Measurements from ENCODE around the gene SGCB.

- no peak for TF ChIP-seq EZH2 (IDR thresholded peaks at IDR 0.05; ENCODE audit: low read depth)
- TF ChIP-seq CTCF (conservative IDR thresholded peaks at IDR 0.05): no peak
Observed at GRCh38 chr4:52069571-52069970, 31.5 kb upstream of the SGCB start.

Measured in PC-9 (cell line).